ENCODE results near the gene PLCB1. TPM values are rescaled to one million over a fixed set of nuclear protein-coding genes. Genes with fewer than 3 reads are reported as not detected.

PLCB1 gene
- total and polyA plus RNA-seq, 2 of the 4 experiments (the other 2 are of a cell fraction), result 5.6 to 16.1 TPM

DNA sequence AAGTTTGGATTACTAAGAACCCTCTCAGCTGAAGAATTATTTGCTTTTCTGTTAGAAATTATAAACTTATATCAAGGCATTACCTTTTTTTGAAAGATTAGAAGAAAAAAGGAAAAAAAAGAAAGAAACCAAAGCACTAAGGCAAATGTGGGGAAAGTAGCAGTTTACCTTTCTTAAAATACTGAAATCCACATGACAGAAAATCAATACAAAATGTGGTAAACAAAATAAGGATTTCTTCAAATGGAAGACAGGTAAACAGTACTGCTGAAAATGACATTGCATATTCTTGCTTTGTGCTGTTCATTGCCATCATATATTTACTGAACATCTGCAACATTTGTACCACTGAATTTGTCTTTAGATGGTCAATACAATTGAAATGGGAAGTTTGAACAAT, 525.6 kb downstream of the PLCB1 start:
- intact Hi-C loops (cut with micrococcal nuclease), result no loop called here
- ChIA-PET CTCF (no interaction called here), POLR2A (ENCODE audit: unreplicated experiment) (no interaction called here)
- no peak overlapping the region for H3K4me3 ChIP-seq (ENCODE audit: insufficient read depth, low read depth, low read length)
- TF ChIP-seq BHLHE40 (IDR thresholded peaks at IDR 0.05; ENCODE audit: low read depth, low read length) (no peak), MXI1 (IDR thresholded peaks at IDR 0.05; ENCODE audit: borderline replicate concordance, low read depth, low read length) (no peak)
- H3K23ac ChIP-seq (ENCODE audit: low read depth, low read length), result no peak overlapping the region
- H4K91ac ChIP-seq (ENCODE audit: insufficient read depth, low read depth, low read length), result no peak overlapping the region
- H4K5ac ChIP-seq (ENCODE audit: low read depth, low read length), result no peak overlapping the region
- no peak overlapping the region for H3K4ac ChIP-seq (ENCODE audit: low read depth, low read length)
- no peaks in the 10 kb centered on the region for H3K27me3 ChIP-seq (ENCODE audit: control insufficient read depth, insufficient read depth, low read length)
- ATAC-seq (ENCODE audit: low read depth) (no peak), DNase-seq (no peak)
- H2BK20ac ChIP-seq (ENCODE audit: low read depth, low read length), result no peak overlapping the region
- no peak overlapping the region for H2AFZ ChIP-seq (replicated peaks; ENCODE audit: low read length, poor library complexity)
- H4K8ac ChIP-seq (ENCODE audit: low read depth in 2 of 2, low read length in 2 of 2), result no peak overlapping the region
- H3K79me1 ChIP-seq (ENCODE audit: low read depth in 1 of 2, low read length in 2 of 2), result no peaks in the 10 kb centered on the region
- no peak overlapping the region for H3K27ac ChIP-seq (ENCODE audit: insufficient read depth, low read length)
- H3K9ac ChIP-seq (ENCODE audit: low read depth, low read length), result no peak overlapping the region
- in situ Hi-C loops (cut with MboI; ENCODE audit: low sequenced_read_pairs), result no loop called here
- no peaks in the 10 kb centered on the region for H3K4me1 ChIP-seq (ENCODE audit: control insufficient read depth, insufficient read depth, low read length)
- BruUV-seq (replicated peaks), result no TSS peak
- H4K20me1 ChIP-seq (ENCODE audit: insufficient read depth, low read length), result no peaks in the 10 kb centered on the region
- no peak overlapping the region for H2AK5ac ChIP-seq (ENCODE audit: low read depth, low read length)
- no peak overlapping the region for H3K18ac ChIP-seq (ENCODE audit: low read depth, low read length)
- H3K4me2 ChIP-seq (ENCODE audit: low read depth, low read length), result no peak overlapping the region
- no peak overlapping the region for H2BK120ac ChIP-seq (ENCODE audit: low read depth, low read length)
- no peak overlapping the region for H2BK15ac ChIP-seq (ENCODE audit: low read depth, low read length)
- H3K36me3 ChIP-seq (ENCODE audit: control insufficient read depth, insufficient read depth, low read length), result no peaks in the 10 kb centered on the region
- no peak overlapping the region for H3K14ac ChIP-seq (replicated peaks; ENCODE audit: low read depth, low read length)
- H3K56ac ChIP-seq (ENCODE audit: extremely low read depth, insufficient read depth, low read length), result no peak overlapping the region
- H3K9me1 ChIP-seq (ENCODE audit: insufficient read depth, low read length), result no peaks in the 10 kb centered on the region
- no peak overlapping the region for H2AK9ac ChIP-seq (replicated peaks; ENCODE audit: low read depth, low read length, poor library complexity)
- dilution Hi-C loops (cut with HindIII; ENCODE audit: low sequenced_read_pairs, unreplicated experiment), result no loop called here
- H2BK5ac ChIP-seq (ENCODE audit: low read depth, low read length, poor library complexity, severe bottlenecking), result no peak overlapping the region
- no peaks in the 10 kb centered on the region for H3K9me3 ChIP-seq (ENCODE audit: control insufficient read depth, insufficient read depth, low read length)
